Measurements from ENCODE around the gene FXYD6. TPM values are rescaled to one million over a fixed set of nuclear protein-coding genes. Genes with fewer than 3 reads are reported as not detected.

The FXYD6 gene
- total and polyA plus RNA-seq, 2 donors (not counting 1 experiment from before 2014, with no cell fraction given), result not detected

GRCh38 chr11:117923773-117924172, 47.3 kb upstream of the FXYD6 start:
- intact Hi-C loops (cut with micrococcal nuclease), result no loop called here
- Histone ChIP-seq H2AFZ (ENCODE audit: insufficient read depth, low read depth, low read length, poor library complexity, severe bottlenecking) (no peak overlapping the region), H3K9ac (ENCODE audit: low read length) (no peak overlapping the region), H3K4me2 (replicated peaks; ENCODE audit: low read depth, low read length, poor library complexity, severe bottlenecking) (no peak overlapping the region), H3K9me3 (ENCODE audit: control extremely low read depth in 1 of 3, control insufficient read depth in 2 of 3, insufficient read depth in 1 of 3, low read length in 2 of 3) (no peaks in the 10 kb centered on the region), H3K36me3 (replicated peaks in 1 of 2; ENCODE audit: control extremely low read depth in 1 of 2, control insufficient read depth in 1 of 2, extremely low read depth in 1 of 2, insufficient read depth in 2 of 2, low read length in 1 of 2) (no peaks in the 10 kb centered on the region), H3K4me3 (ENCODE audit: control extremely low read depth in 1 of 5, extremely low read depth in 1 of 5, insufficient read depth in 1 of 5, low read depth in 2 of 5, low read length in 4 of 5) (no peak overlapping the region), H3K4me1 (ENCODE audit: control insufficient read depth in 2 of 2, insufficient read depth in 2 of 2, low read length in 2 of 2) (peaks cover 13 to 14% of the 10 kb centered on the region in 2 donors), H3K79me2 (ENCODE audit: control insufficient read depth, insufficient read depth, low read length) (no peaks in the 10 kb centered on the region), H3K27ac (ENCODE audit: low read length in 2 of 2) (no peak overlapping the region), H3K27me3 (replicated peaks in 1 of 4; ENCODE audit: control extremely low read depth in 1 of 4, control insufficient read depth in 3 of 4, insufficient read depth in 4 of 4, low read length in 3 of 4) (no peaks in the 10 kb centered on the region), H4K20me1 (ENCODE audit: control insufficient read depth, insufficient read depth, low read length, poor library complexity, severe bottlenecking) (no peaks in the 10 kb centered on the region)
- H3K4me1 Mint-ChIP-seq, result peaks cover 13% of the 10 kb centered on the region
- 100% methylated on average over 2 of the region's 7 CpGs for WGBS (ENCODE audit: insufficient coverage)
- no peak overlapping the region for H3K4me3 Mint-ChIP-seq
- ATAC-seq (ENCODE audit: low read depth) (no peak), DNase-seq (no peak)
- ChIA-PET POLR2A (no interaction called here), CTCF (interaction anchor here (1.5 to 2.0 kb wide), 2 partner anchors 19 to 23 kb away, joined by 3 to 9 read pairs; no protein-coding TSS in a partner anchor)
- no peaks in the 10 kb centered on the region for H3K9me3 Mint-ChIP-seq (ENCODE audit: insufficient read depth)
- no peak overlapping the region for H3K27ac Mint-ChIP-seq
- peaks cover 11% of the 10 kb centered on the region for H3K27me3 Mint-ChIP-seq
- TF ChIP-seq CTCF (IDR thresholded peaks at IDR 0.05) (no peak), EZH2 (IDR thresholded peaks at IDR 0.05; ENCODE audit: borderline replicate concordance, insufficient read depth, low read depth, low read length, poor library complexity, severe bottlenecking) (no peak)

GRCh38 chr11:117923275-117923674, 46.8 kb upstream of the FXYD6 start:
- intact Hi-C loops (cut with micrococcal nuclease), result no loop called here
- Histone ChIP-seq H3K4me3 (ENCODE audit: control extremely low read depth in 1 of 5, extremely low read depth in 1 of 5, insufficient read depth in 1 of 5, low read depth in 2 of 5, low read length in 4 of 5) (no peak overlapping the region), H3K4me2 (replicated peaks; ENCODE audit: low read depth, low read length, poor library complexity, severe bottlenecking) (no peak overlapping the region), H3K9me3 (ENCODE audit: control extremely low read depth in 1 of 3, control insufficient read depth in 2 of 3, insufficient read depth in 1 of 3, low read length in 2 of 3) (no peaks in the 10 kb centered on the region), H3K9ac (ENCODE audit: low read length) (no peak overlapping the region), H3K27me3 (replicated peaks in 1 of 4; ENCODE audit: control extremely low read depth in 1 of 4, control insufficient read depth in 3 of 4, insufficient read depth in 4 of 4, low read length in 3 of 4) (no peaks in the 10 kb centered on the region), H4K20me1 (ENCODE audit: control insufficient read depth, insufficient read depth, low read length, poor library complexity, severe bottlenecking) (no peaks in the 10 kb centered on the region), H3K36me3 (replicated peaks in 1 of 2; ENCODE audit: control extremely low read depth in 1 of 2, control insufficient read depth in 1 of 2, extremely low read depth in 1 of 2, insufficient read depth in 2 of 2, low read length in 1 of 2) (no peaks in the 10 kb centered on the region), H2AFZ (ENCODE audit: insufficient read depth, low read depth, low read length, poor library complexity, severe bottlenecking) (no peak overlapping the region), H3K27ac (ENCODE audit: low read length in 2 of 2) (no peak overlapping the region), H3K79me2 (ENCODE audit: control insufficient read depth, insufficient read depth, low read length) (no peaks in the 10 kb centered on the region), H3K4me1 (ENCODE audit: control insufficient read depth in 2 of 2, insufficient read depth in 2 of 2, low read length in 2 of 2) (peaks cover 13 to 14% of the 10 kb centered on the region in 2 donors)
- peaks cover 9% of the 10 kb centered on the region for H3K27me3 Mint-ChIP-seq
- H3K9me3 Mint-ChIP-seq (ENCODE audit: insufficient read depth), result no peaks in the 10 kb centered on the region
- DNase-seq, result no peak
- H3K4me1 Mint-ChIP-seq, result peaks cover 13% of the 10 kb centered on the region
- WGBS (ENCODE audit: insufficient coverage), result 98% methylated on average over 3 of the region's 4 CpGs
- ChIA-PET POLR2A (no interaction called here), CTCF (interaction anchor here (2.0 kb wide), 1 partner anchor 24 kb away, joined by 9 read pairs; no protein-coding TSS in a partner anchor)
- H3K27ac Mint-ChIP-seq, result no peak overlapping the region
- ATAC-seq (ENCODE audit: low read depth), result no peak
- TF ChIP-seq CTCF (IDR thresholded peaks at IDR 0.05), result no peak
- no peak for TF ChIP-seq EZH2 (IDR thresholded peaks at IDR 0.05; ENCODE audit: borderline replicate concordance, insufficient read depth, low read depth, low read length, poor library complexity, severe bottlenecking)
- no peak overlapping the region for H3K4me3 Mint-ChIP-seq

All from B cell (primary cell).